Measurements from ENCODE around the gene ZCCHC10.
"Not testable (repeated sequence)": the region's sequence is repeated elsewhere in the genome, so short reads cannot be mapped to it uniquely, and the experiment has no call there.

Gene ZCCHC10

DNA sequence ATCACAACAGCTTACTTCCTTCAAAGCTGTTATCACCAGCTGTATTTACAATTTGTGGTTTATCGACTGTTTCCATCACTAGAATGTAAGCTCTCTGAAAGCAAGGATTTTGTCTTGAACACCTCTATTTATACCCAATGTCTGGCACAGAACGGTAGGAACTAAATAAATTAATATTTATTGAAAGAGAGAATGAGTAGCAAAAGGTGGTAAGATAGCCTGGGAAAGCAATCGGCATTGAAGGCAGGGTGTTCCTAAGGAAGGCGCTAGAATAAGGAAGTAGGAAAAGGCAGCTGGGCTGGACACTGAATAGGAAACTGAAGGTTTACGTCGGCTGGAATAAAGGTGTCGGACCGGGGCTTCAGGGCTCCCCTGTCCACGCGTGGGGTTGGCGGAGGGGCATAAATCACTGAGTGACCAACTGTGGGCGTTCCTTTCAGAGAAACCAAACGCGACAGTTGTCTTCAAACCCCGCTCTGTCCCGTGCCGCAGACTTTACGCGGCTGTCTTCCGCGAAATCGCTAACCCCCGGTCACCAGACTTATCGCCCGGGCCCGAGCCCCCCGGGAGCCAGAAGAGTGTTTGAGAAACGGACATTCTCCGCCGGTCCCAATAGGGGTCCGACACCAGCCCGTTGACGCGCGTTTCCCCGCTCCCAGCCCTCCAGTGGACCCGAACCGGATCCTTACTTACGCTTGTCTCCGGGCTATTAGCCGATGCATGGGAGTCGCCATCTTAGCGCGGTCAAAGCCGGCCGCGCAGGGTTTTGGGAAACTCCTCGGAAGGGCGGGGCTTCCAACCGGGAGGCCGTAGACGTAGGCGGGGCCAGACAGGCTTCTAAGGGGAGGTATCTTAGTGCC, at the start of gene ZCCHC10:
TSS of gene ZCCHC10 (minus strand) at position 746 of the 860 bp plus-strand sequence. CDS start at position 734, 12 bp downstream.
- peak; percentile 59 to 76 for DNase-seq

DNA sequence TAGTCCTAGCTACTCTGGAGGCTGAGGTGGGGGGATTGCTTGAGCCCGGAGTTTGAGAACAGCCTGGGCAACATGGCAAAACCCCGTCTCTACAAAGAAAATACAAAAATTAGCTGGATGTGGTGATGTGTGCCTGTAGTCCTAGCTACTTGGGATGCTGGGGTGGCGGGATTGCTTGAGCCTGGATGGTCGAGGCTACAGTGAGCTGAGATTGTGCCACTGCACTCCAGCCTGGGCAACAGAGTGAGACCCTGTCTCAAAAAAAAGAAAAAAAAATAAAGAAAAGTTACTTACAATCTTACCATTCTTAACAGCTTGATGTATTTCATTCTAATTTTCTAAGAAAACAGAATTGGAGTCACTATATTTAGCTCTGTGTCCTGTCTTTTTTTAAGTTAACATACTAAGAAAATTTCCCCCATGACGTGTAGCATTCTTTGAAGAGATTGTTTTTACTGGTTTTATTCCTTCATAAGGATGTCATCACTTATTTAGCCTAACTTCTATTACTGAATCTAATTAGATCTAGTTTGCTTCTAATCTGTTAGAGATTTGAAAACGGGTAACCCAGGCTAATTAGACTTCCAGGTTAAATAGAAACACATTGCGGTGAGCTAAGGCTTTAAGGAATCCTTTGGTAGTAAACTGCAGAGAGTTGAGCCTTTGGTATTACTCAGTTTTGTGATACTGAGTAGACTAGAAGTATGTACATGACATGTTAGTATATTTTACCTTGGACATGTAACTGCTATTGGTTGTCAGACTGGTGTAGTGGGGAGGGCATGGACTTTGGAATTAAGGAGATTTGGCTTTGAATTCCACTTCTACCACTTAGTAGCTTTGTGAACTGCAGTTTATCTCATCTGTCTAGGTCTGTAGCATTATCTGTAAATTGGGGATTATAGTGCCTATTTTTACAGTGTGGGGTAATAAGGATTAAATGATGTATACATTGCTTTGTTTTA, 49.5 kb upstream of the ZCCHC10 start:
- no peak for DNase-seq

DNA sequence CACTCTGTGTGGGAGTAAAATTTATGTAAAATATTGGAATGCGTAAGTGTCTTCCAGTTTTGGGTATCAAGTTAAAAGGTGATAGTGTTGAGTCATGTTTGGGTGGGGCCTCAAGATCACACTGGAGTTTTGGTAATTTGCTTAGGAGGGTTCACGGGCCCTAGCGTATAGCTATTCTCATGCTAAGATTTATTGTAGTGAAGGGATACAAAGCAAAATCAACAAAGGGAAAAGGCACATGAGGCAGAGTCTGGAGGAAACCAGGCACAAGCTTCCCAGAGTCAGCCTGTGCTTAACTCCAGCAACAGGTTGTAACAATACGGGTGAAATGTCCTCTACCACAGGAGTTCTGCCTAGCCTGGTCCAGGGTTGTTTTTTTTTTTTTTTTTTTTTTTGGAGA, 45.7 kb upstream of the ZCCHC10 start:
- DNase-seq = no peak

DNA sequence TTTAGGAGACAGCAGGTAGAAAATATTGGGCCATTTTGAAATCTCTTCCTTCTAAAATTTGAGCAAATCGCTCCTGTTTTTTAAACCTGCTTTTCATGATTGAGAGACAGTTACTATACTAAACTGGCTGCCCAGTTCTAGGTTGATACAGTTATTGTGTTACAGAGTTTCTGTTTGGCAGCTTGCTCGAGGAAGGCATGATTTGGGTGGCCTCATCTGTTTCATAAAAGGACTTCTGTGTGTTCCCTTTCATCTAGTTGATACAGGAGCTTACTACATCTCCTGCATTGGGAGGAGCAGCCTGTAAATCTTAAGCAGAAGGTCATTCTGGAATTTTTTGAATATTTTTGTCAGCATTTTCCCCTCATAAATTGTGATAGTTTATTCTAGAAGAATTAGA, 39.7 kb upstream of the ZCCHC10 start:
- no peak for DNase-seq

DNA sequence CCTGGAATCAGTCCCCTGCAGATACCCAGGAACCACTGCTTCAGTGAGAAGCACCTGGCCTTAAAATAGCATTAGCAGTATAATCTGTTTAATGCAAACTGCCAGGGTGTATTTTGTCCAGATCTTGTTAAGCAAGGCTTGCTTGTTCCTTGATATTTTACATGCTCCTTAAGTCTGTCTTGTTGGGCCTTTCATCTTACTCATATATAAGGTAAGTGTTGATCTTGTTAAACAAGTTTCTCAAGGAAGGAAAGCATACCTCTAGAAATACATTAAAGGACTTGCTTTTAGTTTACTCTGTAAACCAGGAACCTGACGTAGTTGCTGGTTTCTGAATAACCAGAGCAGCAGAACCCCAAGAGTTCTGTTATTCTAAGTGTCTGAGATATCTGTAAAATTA, 39.1 kb upstream of the ZCCHC10 start:
- DNase-seq = no peak

DNA sequence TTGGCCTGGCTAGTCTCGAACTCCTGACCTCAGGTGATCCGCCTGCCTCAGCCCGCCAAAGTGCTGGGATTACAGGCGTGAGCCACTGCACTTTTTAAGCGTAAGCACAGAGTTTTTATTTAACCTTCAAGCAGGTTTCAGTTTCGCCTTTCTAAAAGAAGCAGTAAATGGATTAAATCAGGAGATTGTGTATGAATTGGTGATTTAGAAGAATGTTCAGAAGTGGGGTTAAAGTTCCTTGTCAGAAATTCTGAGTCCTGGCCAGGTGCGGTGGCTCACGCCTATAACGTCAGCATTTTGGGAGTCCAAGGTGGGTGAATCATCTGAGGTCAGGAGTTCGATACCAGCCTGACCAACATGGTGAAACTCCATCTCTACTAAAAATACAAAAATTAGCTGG, 37.6 kb upstream of the ZCCHC10 start:
- no peak for DNase-seq

DNA sequence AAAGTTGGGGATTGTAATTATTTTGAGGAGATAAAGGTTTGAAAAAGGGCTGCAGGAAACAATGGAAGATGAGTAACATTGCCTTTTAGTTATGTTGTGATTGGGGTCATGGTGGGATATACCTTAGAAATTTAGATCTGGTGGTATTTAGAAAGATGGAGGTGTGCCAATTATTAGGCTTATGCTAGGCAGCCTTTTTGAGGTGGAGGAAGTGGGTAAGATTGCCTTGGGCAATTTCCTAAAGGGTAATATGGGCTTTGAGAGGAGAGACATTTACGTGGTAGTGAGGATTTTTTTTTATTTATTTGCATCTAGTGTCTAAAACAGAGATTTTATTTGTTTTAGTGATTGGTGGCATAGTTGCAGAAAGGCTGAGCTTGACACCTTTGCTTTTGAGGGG, 35.9 kb upstream of the ZCCHC10 start:
- no peak for DNase-seq

DNA sequence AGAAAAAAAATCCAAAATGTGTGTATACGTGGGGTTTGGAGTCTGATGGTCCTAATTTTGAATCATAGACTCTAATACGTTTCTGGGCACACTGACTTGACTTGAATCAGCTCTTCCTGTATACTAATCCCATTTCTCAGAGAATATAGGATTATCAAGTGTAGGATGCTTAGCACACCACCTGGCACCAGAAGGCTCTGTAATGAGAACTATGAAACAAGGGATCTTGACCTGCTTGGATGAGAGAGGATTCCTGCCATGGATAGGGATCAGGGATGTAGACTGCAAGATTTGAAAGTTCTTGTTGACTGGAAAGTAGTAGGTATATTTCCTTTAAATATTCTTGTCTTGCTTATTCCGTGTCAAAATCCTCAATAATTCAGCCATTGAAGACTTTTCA, 33.3 kb upstream of the ZCCHC10 start:
- DNase-seq = no peak

DNA sequence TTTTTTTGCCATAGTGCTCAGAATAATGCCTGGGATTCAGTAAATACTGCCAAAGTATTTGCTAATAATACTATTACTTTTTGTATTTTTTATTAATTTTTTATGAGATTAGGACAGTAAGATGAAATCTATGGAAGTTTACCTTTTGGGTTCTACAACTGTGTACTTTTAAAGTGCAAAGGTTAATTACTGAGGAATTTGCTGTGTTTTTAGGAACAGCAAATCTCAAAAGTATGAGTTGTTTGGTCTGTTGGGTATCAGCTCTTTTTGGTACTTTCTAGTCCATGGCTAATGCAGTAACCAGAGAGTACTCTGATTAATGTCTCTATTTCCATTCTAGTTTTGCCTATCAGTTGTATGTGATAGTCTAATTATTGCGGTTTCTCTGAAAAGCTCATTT, 30.5 kb upstream of the ZCCHC10 start:
- DNase-seq = no peak

DNA sequence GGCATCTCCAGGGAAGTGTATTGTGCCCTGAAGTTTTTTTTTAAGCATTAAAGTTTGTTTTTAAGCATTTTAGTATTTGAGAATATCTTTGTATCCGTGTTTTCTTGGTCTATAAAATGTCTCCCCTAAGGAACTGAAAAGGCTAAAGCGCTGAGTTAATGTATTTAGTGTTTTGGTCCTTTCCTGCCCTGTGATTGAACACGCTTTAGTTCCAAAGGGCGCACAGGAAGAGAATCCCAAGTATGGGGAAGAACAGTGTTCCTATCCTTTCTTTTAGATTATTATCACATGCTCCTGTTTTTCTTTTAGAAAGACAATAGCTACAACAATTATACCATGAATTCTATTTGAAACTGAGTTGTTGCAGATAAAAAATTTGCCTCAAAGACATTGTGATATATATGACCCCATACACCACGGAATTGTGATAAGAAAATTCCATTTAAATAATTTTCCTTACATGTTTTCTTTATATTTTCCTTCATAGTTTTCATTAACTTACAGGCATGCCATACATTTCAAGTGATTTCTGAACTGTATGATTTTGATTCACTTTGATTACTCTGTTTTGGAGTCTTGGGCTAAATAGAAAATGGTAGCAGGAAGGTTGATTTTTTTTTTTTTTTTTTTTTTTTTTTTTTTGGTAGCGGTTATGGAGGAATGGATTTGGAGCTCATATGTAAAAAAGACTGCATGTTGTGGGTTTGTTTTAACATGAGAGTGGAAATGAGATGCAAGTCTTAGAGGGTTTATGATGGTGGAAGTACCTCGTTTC, 28.5 kb upstream of the ZCCHC10 start:
- no peak for DNase-seq

DNA sequence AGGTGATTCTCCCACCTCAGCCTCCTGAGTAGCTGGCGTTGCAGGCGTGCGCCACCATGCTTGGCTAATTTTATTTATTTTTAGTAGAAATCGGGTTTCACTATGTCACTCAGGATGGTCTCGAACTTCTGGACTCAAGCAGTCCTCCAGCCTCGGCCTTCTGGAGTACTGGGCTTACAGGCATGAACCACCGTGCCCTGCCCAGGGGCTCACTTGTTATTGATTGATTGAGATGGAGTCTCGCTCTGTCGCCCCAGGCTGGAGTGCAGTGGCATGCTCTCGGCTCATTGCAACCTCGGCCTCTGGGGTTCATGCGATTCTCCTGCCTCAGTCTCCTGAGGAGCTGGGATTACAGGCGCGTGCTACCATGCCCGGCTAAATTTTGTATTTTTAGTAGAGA, 27.1 kb upstream of the ZCCHC10 start:
- no peak for DNase-seq

DNA sequence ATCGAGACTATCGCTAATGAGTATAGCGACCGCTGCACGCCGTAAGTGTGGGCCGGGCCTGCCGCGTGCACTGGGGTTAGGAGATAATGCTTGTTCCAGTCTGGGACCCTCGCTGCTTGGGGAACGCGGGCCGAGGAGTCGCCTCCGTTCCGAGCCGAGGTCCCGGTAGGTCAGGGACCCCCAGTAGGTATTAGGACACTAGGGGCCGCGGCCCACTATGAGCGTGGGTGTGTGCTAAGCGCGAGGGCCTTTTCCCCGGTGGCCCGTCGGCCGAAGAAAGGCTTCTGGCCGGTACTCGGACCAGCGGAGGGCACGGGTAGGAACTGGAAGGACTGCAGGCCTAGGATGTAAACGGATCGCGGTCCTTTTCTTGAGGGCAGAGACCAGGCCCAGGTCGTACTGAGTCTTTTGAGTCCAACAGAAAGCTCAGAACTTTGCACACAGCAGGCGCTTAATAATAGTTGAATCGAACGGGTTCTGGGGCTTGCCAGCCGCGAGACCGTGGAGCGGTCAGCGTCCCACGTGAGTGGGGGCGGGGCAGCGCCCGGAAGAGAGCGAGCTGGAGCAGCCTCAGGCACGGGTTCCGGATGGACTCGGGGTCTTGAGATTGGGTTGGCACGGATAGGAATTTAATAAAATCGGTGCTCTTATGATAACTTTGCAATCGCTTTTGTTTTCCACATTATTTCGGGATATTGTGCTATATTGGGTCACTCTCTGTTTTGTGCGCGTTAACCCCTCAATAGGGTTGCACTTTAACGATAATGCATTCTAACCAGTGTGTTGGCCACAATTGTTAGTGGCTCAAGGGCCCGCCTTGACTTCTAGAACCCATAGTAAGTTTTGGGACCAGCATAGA, 26.2 kb upstream of the ZCCHC10 start:
- DNase-seq = no peak

DNA sequence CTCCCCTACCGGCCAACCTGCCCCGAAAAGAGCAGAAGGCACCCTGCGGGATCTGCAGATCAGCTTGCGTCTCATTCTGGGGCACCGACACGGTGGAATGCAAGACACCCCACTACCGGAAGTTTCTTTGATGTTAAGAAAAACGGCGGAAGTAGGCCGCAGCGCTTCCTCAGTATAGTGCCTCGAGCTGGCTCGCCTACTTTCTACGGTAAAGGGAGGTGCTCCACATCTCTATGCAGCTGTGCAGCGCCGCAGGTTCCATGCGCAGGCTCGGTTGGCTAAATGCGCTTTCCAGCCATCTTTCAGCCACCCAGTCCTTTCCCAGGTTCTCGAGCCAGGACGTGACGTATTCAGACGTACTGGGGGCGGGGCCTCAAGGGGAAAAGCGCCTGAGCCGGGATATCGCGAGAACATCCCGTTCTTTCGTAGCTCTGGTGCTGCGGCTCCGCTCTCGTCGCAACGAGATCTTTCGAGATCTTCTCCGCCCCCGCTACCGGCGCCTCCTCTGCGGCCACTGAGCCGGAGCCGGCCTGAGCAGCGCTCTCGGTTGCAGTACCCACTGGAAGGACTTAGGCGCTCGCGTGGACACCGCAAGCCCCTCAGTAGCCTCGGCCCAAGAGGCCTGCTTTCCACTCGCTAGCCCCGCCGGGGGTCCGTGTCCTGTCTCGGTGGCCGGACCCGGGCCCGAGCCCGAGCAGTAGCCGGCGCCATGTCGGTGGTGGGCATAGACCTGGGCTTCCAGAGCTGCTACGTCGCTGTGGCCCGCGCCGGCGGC, 25.4 kb upstream of the ZCCHC10 start, which contains the start of gene HSPA4:
TSS of gene HSPA4 (plus strand) at position 472 of the 775 bp plus-strand sequence. CDS start at position 710, 238 bp downstream.
- peak; percentile 48 to 88 for DNase-seq

DNA sequence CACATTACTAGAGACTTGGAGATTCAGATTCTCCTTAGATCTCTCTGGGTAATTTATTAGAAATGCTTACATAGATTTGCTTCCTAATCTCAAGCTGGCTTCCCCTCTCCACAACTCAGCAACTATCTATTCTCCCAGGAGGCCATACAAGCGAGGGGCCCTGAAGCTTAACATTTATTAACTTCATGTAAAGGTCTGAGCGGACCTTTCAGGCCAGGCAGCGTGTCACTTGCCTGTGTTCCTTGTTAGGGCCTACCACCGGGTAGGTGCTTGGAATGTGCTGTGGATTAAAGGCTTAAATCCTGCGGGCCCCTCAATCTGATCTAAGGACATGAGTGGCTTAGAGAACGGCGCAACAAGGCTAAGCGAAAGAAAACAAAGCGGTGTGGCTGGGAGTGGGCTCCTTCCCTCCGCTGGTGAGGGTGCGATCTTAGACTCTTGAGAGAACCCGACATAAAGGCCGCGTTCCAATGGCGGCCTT, 24.8 kb upstream of the ZCCHC10 start:
- no peak for DNase-seq

DNA sequence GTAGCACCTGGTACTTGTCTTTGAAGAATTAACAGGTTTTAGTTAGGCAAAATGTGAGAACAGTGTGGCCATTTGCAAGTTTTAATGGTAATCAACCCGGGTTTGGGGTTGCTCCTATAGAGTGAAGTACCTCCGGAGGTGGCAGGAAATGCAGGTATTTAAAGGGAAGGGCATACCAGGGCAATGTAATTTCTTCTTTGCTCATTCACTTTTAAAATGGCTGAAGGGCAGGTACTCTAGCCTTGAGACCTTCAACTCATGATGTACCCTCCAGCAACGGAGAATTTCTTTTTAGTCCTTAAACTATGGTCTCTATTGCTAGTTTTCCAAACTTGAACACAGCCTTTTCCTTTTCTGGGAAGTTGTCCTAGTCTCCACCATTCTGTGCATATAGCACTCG, 24.2 kb upstream of the ZCCHC10 start:
- no peak for DNase-seq

DNA sequence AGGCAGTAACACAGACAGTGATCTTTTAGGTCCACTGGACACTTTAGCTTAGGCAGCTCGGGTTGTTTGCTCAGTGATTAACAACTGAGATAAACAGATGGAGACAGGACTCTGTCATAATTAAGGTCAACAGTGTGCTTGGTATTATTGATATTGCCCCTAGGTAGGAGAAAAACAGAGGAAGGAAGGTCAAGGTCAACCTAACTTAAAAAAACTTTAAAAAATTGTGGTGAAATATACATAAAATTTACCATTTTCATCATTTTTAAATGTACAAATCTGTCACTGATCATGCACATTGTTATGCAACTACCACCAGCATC, 23.3 kb upstream of the ZCCHC10 start:
- no peak for DNase-seq

DNA sequence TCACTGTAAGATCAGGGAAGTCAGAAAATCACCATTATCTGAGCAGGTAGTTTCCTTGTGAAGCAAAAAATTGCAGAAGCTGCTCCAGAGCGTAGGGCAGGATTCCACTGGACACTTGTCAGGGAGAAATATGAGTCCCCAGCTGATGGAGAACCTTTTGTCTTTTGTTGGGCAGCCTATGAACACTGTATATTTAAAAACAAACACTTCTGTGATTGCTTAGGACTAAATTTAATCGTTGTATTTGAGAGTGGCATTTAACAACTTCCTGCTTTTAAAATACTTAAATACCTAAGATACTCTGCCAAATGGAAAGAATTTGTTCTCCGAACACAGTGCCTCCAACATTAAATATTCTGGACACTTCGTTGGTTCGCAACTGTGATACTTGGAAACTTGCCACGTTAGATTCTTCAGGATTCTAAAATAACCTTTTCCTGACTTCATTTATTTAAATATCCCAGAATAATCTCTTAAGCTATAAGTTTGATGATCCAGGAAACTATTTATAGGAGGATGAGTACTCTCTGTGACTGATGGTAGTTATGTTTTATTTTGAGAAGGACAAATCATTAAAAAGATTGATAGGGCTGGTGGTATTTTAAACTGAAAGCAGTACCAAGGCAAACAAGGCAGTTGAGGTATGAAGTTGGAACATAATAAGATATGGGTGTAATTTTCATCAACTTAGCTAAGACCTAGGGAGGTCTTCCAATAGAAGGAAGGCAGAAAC, 22.8 kb upstream of the ZCCHC10 start:
- no peak for DNase-seq

DNA sequence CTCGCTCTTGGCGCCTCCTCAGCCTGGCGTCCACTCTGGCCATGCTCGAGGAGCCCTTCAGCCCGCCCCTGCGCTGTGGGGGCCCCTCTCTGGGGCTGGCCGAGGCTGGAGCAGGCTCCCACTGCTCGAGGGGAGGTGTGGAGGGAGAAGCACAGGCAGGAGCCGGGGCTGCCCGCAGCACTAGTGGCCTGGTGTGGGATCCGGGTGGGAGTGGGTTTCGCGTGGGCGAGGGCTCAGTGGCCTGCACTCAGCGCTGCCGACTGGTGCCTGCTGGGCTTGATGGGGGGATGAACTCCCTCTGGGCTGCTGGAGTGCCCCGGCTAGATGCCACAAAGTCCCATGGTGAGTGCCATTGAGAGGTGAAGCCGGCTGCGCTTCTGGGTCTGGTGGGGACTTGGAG, 21.1 kb upstream of the ZCCHC10 start:
- no peak for DNase-seq

DNA sequence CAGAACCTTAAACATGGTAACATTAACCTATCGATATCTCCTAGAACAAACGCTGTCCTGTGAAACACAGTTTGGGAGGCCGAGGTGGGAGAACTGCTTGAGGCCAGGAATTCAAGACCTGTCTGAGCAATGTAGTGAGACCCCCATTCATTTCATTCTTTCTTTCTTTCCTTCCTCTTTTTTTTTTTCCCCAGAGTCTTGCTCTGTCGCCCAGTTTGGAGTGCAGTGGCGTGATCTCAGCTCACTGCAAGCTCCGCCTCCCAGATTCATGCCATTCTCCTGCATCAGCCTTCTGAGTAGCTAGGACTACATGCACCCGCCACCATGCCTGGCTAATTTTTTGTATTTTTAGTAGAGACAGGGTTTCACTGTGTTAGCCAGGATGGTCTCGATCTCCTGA, 20.2 kb upstream of the ZCCHC10 start:
- not testable (repeated sequence) for DNase-seq

DNA sequence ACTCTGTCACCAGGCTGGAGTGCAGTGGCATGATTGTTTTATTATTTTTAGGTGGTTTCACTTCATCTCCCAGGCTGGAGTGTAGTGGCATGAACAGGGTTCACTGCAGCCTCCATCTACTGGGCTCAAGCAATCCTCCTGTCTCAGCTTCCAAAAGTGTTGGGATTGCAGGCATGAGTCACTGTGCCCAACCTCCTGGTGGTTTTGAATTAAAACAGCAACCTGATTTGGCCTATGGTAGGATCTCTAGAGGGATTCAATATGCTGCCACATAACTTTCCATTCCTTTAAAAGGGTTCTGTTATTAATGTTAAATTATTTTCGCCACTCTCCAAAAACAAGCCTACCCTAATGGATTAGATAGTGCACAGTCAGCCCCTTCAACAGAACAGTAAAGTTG, 15.6 kb upstream of the ZCCHC10 start:
- no peak for DNase-seq

Measured in cerebellar nuclear complex (tissue), 1 donor.